Nephron progenitor cell (in vitro differentiated cells): Measurements from ENCODE around the gene ARFGEF3.

ENCODE experiments used
- DNase-seq: peaks from one replicate; pipeline ENCODE4 v3.0.0; 2021
- H3K27ac Mint-ChIP-seq: 2 replicates; pipeline ENCODE4 v1.8.0; 2021; ENCODE audit warnings: mild to moderate bottlenecking, moderate library complexity, mixed read lengths
- H3K27me3 Mint-ChIP-seq: 2 replicates; pipeline ENCODE4 v1.8.0; 2021; ENCODE audit warnings: mild to moderate bottlenecking, low read depth, mixed read lengths; ENCODE audit not compliant: poor library complexity
- H3K36me3 Mint-ChIP-seq: 2 replicates; pipeline ENCODE4 v1.8.0; 2021; ENCODE audit warnings: low read depth, mixed read lengths
- H3K4me1 Mint-ChIP-seq: 2 replicates; pipeline ENCODE4 v1.8.0; 2021; ENCODE audit warnings: mixed read lengths
- H3K4me3 Mint-ChIP-seq: 2 replicates; pipeline ENCODE4 v1.8.0; 2021; ENCODE audit warnings: mild to moderate bottlenecking, moderate library complexity, mixed read lengths
- H3K9me3 Mint-ChIP-seq: 2 replicates; pipeline ENCODE4 v1.8.0; 2021; ENCODE audit warnings: mild to moderate bottlenecking, moderate library complexity, mixed read lengths
- TF ChIP-seq, protein P1 (sequence below): fragments of 200-600 bp; sonication (generic); IDR thresholded peaks from 2 replicates; pipeline ENCODE4 v1.5.0; 2021; ENCODE audit warnings: antibody characterized with exemption

The ARFGEF3 gene

DNA sequence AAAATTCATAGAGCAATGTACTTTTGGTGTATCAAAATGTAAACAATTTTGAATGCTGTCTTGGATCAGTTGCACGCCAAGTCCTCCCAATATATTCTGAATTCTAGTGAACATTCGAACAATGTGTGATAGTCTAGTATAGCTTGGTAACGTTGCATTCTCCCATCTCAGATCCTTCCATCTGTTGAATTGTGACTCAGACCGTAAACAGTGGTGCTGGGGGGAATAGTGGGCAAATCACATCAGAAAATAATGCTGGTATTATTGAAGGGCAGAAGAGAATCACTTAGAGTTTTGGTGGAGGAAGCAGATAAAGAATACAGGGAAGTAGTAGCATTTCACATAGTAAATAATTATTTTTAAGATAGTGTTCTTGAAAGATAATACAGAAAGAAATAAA, 102.2 kb downstream of the ARFGEF3 start:
- DNase-seq, result no peak
- peaks cover 12% of the 10 kb centered on the region for H3K27me3 Mint-ChIP-seq
- no peak overlapping the region for H3K27ac Mint-ChIP-seq
- H3K9me3 Mint-ChIP-seq, result peaks cover 3% of the 10 kb centered on the region
- no peaks in the 10 kb centered on the region for H3K4me1 Mint-ChIP-seq
- TF ChIP-seq, protein P1, sequence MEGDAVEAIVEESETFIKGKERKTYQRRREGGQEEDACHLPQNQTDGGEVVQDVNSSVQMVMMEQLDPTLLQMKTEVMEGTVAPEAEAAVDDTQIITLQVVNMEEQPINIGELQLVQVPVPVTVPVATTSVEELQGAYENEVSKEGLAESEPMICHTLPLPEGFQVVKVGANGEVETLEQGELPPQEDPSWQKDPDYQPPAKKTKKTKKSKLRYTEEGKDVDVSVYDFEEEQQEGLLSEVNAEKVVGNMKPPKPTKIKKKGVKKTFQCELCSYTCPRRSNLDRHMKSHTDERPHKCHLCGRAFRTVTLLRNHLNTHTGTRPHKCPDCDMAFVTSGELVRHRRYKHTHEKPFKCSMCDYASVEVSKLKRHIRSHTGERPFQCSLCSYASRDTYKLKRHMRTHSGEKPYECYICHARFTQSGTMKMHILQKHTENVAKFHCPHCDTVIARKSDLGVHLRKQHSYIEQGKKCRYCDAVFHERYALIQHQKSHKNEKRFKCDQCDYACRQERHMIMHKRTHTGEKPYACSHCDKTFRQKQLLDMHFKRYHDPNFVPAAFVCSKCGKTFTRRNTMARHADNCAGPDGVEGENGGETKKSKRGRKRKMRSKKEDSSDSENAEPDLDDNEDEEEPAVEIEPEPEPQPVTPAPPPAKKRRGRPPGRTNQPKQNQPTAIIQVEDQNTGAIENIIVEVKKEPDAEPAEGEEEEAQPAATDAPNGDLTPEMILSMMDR, result no peak
- no peak overlapping the region for H3K4me3 Mint-ChIP-seq
- H3K36me3 Mint-ChIP-seq, result no peaks in the 10 kb centered on the region

DNA sequence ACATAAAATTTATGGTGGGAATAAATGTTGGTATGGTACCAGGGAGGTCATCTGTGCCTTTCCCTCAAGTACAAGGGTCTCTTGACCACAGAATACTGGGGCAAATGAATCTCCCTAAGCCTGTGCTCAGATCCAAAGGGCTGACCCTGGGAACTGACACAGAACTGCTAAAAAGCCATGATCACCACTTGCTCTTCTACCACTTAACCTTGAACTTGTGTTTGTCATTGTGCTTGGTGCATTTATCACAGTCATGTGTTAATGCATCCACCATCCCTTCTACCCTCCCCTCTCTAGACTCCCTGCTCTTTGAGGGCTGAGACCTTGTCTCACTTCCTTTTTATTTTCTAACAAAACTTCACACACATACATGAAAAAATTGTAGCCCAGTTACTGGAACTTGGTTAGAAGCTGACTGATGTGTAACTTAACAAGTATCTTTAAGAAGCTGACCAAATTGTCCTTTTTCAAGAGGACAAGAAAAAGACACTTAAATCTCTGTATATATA, 102.7 kb downstream of the ARFGEF3 start:
- DNase-seq, result no peak
- TF ChIP-seq, protein P1, result no peak
- H3K9me3 Mint-ChIP-seq, result peaks cover 3% of the 10 kb centered on the region
- H3K4me3 Mint-ChIP-seq, result no peak overlapping the region
- no peaks in the 10 kb centered on the region for H3K36me3 Mint-ChIP-seq
- no peak overlapping the region for H3K27ac Mint-ChIP-seq
- H3K27me3 Mint-ChIP-seq, result peaks cover 12% of the 10 kb centered on the region
- H3K4me1 Mint-ChIP-seq, result no peaks in the 10 kb centered on the region

DNA sequence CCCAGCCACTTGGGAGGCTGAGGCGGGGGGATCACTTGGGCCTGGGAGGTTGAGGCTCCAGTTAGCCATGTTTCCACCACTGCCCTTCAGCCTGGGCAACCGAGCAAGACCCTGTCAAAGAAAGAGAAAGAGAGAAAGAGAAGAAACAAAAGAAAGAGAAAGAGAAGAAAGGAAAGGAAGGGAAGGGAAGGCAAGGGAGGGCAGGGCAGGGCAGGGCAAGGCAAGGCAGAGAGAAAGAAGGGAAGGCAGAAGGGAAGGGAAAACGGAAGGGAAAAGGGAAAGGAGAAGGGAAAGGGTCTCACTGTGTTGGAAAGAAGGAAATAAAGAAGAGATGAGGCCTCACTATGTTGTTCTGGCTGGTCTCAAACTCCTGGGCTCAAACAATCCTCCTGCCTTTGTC, 104.4 kb downstream of the ARFGEF3 start:
- no peak for DNase-seq
- TF ChIP-seq, protein P1, result no peak
- H3K4me1 Mint-ChIP-seq, result no peaks in the 10 kb centered on the region
- H3K9me3 Mint-ChIP-seq, result peaks cover 3% of the 10 kb centered on the region
- no peaks in the 10 kb centered on the region for H3K36me3 Mint-ChIP-seq
- H3K27me3 Mint-ChIP-seq, result peaks cover 10% of the 10 kb centered on the region
- H3K27ac Mint-ChIP-seq, result no peak overlapping the region
- no peak overlapping the region for H3K4me3 Mint-ChIP-seq

DNA sequence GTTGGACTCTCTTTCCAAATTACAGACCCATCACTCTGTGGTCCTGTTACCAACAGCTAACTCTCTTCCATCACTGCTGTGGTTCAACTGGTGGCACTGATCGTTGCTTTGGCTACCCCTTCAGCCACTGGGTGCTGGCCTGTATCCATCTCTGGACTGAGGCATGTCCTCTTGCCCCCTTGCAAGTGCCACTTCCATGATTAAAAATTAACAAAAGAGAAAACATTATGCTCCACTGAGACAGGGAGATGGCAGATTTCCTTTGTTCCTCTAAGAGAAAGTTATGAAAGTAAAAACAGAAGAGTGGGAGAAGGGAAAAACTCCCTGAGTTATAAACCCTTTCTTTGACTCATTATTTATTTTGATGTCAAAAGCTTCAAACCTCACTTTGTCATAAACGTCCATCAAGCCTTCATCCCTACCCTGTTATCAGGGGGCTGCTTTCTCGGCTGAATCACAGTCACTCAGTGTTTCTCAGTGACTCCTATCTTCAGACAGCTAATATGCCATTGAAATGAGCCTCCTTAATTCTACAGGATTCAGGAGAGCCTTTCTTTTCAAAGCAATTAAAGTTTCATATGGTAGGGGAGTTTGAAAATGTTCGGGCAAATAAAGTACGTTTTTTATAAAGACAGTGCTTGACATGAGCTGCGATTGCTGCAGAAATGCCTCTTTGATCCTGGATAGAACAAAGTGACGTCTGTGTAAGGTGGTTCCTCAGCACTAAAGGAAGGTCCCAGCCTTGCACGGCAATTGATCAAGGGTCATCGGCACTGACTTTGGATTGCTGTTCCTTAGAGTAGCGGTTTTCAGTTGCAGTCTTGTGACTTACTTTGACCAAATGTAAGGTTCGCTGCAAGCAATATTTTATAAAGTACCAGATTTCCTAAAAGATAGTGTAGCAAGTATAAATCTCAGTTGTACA, 106.5 kb downstream of the ARFGEF3 start:
- Mint-ChIP-seq H3K4me1 (no peaks in the 10 kb centered on the region), H3K9me3 (peaks cover 3% of the 10 kb centered on the region), H3K27ac (no peak overlapping the region), H3K36me3 (no peaks in the 10 kb centered on the region), H3K4me3 (no peak overlapping the region), H3K27me3 (peaks cover 10% of the 10 kb centered on the region)
- DNase-seq, result no peak
- TF ChIP-seq, protein P1, result no peak

DNA sequence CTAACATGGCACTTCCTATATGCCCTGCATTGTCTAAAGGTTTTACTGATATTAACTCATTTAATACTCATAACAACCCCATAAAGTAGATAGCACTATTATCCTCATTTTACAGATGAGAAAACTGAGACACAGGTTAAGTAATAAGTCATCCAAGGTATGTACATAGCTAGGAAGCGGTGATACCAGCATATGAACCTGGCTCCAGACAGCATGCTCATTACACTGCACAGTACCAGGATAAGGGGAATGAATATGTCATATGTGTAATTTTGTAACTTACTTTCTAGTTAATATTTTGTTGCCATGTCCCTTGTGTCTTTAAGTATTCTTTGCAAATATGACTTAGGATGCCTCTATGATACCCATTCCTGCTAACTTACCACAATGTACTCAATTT, 109.7 kb downstream of the ARFGEF3 start:
- no peaks in the 10 kb centered on the region for H3K9me3 Mint-ChIP-seq
- H3K36me3 Mint-ChIP-seq, result no peaks in the 10 kb centered on the region
- H3K4me3 Mint-ChIP-seq, result no peak overlapping the region
- TF ChIP-seq, protein P1, result no peak
- no peak for DNase-seq
- no peaks in the 10 kb centered on the region for H3K4me1 Mint-ChIP-seq
- H3K27me3 Mint-ChIP-seq, result peaks cover 6% of the 10 kb centered on the region
- no peak overlapping the region for H3K27ac Mint-ChIP-seq
